Gastrocnemius medialis (tissue), 4 donors: ENCODE measurements around the gene TBC1D2. TPM values are rescaled to one million over a fixed set of nuclear protein-coding genes. Genes with fewer than 3 reads are reported as not detected.

Experiments
- ATAC-seq, 2 donors: fragments of 150-250 bp; one replicate each; pipeline ENCODE4 v1.9.1; 2016
- DNase-seq, 2 donors: peaks; one replicate each; pipeline ENCODE4 v3.0.0-alpha.2; 2019
- H3K27ac ChIP-seq, 4 donors: fragments of 200-600 bp; sonication (generic); 1 replicate in 1 of 4; 2 replicates in 3 of 4; pipeline ENCODE4 v1.5.1; 2016 to 2018; ENCODE audit warnings: mild to moderate bottlenecking in 2 of 4, moderate library complexity in 1 of 4
- H3K27me3 ChIP-seq, 3 donors: fragments of 200-600 bp; sonication (generic) in 2 of 3; 1 replicate in 1 of 3; 2 replicates in 2 of 3; pipeline versions ENCODE4 v1.5.1 to v1.6.0; 2016 to 2019; ENCODE audit warnings: mild to moderate bottlenecking in 1 of 3, moderate library complexity in 1 of 3
- H3K36me3 ChIP-seq, 2 donors: fragments of 200-600 bp; sonication (generic) in 1 of 2; one replicate each; pipeline ENCODE4 v1.5.1; 2017 to 2018
- H3K4me1 ChIP-seq, 2 donors: fragments of 200-600 bp; sonication (generic) in 1 of 2; one replicate each; pipeline ENCODE4 v1.5.1; 2016 to 2017; ENCODE audit warnings: mild to moderate bottlenecking in 2 of 2
- H3K4me3 ChIP-seq, 4 donors: fragments of 200-600 bp; sonication (generic) in 3 of 4; 1 replicate in 1 of 4; 2 replicates in 3 of 4; pipeline ENCODE4 v1.5.1; 2016 to 2019; ENCODE audit warnings: mild to moderate bottlenecking in 2 of 4
- H3K9me3 ChIP-seq, 3 donors: fragments of 200-600 bp; sonication (generic) in 2 of 3; 1 replicate in 1 of 3; 2 replicates in 2 of 3; pipeline ENCODE4 v1.5.1; 2016 to 2019
- POLR2A ChIP-seq, 2 donors: fragments of 450-650 bp; IDR thresholded peaks; one replicate each; pipeline ENCODE4 v1.6.1; 2017; ENCODE audit warnings: antibody characterized with exemption in 2 of 2, mild to moderate bottlenecking in 2 of 2, moderate library complexity in 2 of 2
- in situ Hi-C, 4 donors: fragments of 200-750 bp; cut with MboI; loops; one replicate each; pipeline versions ENCODE4 v1.15.0 to v1.8.0; 2017; ENCODE audit warnings: low sequenced_read_pairs in 4 of 4
- intact Hi-C: fragments of 100-400 bp; cut with DNase I; formaldehyde crosslinking; loops from one replicate; pipeline ENCODE4 v1.15.1; 2023; ENCODE audit warnings: low total_unique reads
- total RNA-seq, 4 donors: library from RNA; depleted of rRNA; stranded (reverse); fragments of >200 nt; gene quantifications; one replicate each; pipeline versions ENCODE4 v1.1.0 to v1.2.3, GENCODE V29; 2016
- TF ChIP-seq, protein P1 (sequence below), 5 experiments: fragments of 450-650 bp in 3 of 5; fragments of 200-600 bp in 2 of 5; sonication (generic) in 2 of 5; IDR thresholded peaks in 4 of 5; conservative IDR thresholded peaks in 1 of 5; 1 replicate in 4 of 5; 2 replicates in 1 of 5; pipeline ENCODE4 v1.5.1; 2016 to 2019; ENCODE audit warnings: antibody characterized with exemption in 5 of 5, mild to moderate bottlenecking in 3 of 5, moderate library complexity in 3 of 5

TBC1D2 gene
- total RNA-seq, 4 donors from 2014 or later: 0.66 to 2.9 (median 1.6) TPM

DNA sequence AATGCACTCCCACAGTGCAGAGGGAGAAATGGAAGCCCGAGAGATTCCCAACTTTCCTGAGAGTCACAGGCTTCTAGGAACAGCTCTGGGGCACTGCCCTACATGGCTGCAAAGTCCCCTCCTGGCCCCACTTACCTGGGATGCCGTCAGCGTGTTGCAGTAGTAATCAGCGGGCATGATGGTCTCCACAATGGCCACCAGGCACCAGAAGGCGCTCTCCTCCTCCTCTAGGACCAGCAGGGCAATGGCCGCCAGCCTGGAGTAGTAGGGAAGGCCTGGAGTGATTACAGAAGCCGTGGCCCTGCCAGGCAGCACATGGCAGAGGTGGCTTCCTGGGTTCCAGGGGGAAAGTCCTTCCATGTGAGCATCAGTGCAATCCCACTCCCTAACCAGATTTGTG is 52.3 kb downstream of the TBC1D2 start:
- intact Hi-C loops: no loop called here
- no peak overlapping the region for H3K4me3 ChIP-seq
- H3K4me1 ChIP-seq: no peaks in the 10 kb centered on the region
- in situ Hi-C loops: loop anchor here in 1 of 4 donors (10.0 kb wide), 1 partner anchor 62 kb away; no protein-coding TSS in a partner anchor
- DNase-seq: no peak
- H3K27me3 ChIP-seq: no peaks in the 10 kb centered on the region
- H3K27ac ChIP-seq: no peak overlapping the region
- no peaks in the 10 kb centered on the region for H3K36me3 ChIP-seq
- no peaks in the 10 kb centered on the region for H3K9me3 ChIP-seq
- no peak for ATAC-seq
- TF ChIP-seq POLR2A (IDR thresholded peaks at IDR 0.05): no peak
- TF ChIP-seq, protein P1, sequence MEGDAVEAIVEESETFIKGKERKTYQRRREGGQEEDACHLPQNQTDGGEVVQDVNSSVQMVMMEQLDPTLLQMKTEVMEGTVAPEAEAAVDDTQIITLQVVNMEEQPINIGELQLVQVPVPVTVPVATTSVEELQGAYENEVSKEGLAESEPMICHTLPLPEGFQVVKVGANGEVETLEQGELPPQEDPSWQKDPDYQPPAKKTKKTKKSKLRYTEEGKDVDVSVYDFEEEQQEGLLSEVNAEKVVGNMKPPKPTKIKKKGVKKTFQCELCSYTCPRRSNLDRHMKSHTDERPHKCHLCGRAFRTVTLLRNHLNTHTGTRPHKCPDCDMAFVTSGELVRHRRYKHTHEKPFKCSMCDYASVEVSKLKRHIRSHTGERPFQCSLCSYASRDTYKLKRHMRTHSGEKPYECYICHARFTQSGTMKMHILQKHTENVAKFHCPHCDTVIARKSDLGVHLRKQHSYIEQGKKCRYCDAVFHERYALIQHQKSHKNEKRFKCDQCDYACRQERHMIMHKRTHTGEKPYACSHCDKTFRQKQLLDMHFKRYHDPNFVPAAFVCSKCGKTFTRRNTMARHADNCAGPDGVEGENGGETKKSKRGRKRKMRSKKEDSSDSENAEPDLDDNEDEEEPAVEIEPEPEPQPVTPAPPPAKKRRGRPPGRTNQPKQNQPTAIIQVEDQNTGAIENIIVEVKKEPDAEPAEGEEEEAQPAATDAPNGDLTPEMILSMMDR (IDR thresholded peaks at IDR 0.05 in 4 of 5, conservative IDR thresholded peaks at IDR 0.05 in 1 of 5): no peak

DNA sequence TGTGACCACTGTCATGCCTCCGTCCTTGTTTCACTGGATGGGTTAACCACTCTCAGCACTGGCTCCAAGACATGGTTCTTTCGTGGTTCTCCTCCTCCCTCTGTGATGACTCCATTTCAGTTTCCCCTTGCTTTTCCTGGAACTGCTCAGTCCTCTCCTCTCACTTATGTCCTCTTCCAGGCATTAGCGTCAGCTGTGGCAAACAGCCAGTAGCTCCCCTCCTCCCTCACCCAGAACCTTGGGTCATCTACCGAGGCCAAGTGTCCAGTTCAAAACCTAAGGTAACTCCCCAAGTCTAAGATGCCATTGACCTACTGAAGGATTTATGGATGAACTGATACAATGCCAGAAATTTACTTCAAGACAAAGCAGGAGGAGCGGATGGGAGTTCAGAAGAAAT is 53.2 kb downstream of the TBC1D2 start:
- no peaks in the 10 kb centered on the region for H3K27me3 ChIP-seq
- TF ChIP-seq, protein P1 (IDR thresholded peaks at IDR 0.05 in 4 of 5, conservative IDR thresholded peaks at IDR 0.05 in 1 of 5): no peak
- no peak for TF ChIP-seq POLR2A (IDR thresholded peaks at IDR 0.05)
- H3K4me1 ChIP-seq: no peaks in the 10 kb centered on the region
- intact Hi-C loops: no loop called here
- no peak overlapping the region for H3K27ac ChIP-seq
- DNase-seq (no peak), ATAC-seq (no peak)
- H3K4me3 ChIP-seq: no peak overlapping the region
- no peaks in the 10 kb centered on the region for H3K36me3 ChIP-seq
- no peaks in the 10 kb centered on the region for H3K9me3 ChIP-seq
- in situ Hi-C loops: loop anchor here in 1 of 4 donors (10.0 kb wide), 1 partner anchor 63 kb away; no protein-coding TSS in a partner anchor

DNA sequence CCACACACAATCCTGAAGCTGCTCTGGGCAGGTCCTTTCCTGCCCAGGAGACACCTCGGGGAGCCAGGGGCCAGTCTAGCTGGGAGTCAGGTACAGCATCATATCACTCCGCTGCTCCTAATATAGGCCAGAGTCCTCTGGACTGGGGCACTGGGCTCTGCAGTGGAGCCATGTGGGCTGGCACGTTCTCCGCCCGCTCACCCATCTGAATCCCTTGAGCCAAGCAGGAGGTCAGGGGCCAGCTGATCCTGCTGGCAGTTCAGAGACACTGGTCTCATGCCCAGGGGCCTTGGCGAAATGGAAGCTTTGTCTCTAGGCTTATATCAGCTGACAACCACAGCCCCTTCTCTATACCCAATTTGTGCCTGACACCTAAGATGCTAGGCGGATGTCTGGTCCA is 53.7 kb downstream of the TBC1D2 start:
- H3K4me1 ChIP-seq: no peaks in the 10 kb centered on the region
- DNase-seq (no peak), ATAC-seq (no peak)
- in situ Hi-C loops: loop anchor here in 1 of 4 donors (10.0 kb wide), 1 partner anchor 63 kb away; no protein-coding TSS in a partner anchor
- no peaks in the 10 kb centered on the region for H3K36me3 ChIP-seq
- no peaks in the 10 kb centered on the region for H3K27me3 ChIP-seq
- no peak overlapping the region for H3K4me3 ChIP-seq
- H3K27ac ChIP-seq: no peak overlapping the region
- TF ChIP-seq, protein P1 (IDR thresholded peaks at IDR 0.05 in 4 of 5, conservative IDR thresholded peaks at IDR 0.05 in 1 of 5): no peak
- no peak for TF ChIP-seq POLR2A (IDR thresholded peaks at IDR 0.05)
- intact Hi-C loops: no loop called here
- no peaks in the 10 kb centered on the region for H3K9me3 ChIP-seq

DNA sequence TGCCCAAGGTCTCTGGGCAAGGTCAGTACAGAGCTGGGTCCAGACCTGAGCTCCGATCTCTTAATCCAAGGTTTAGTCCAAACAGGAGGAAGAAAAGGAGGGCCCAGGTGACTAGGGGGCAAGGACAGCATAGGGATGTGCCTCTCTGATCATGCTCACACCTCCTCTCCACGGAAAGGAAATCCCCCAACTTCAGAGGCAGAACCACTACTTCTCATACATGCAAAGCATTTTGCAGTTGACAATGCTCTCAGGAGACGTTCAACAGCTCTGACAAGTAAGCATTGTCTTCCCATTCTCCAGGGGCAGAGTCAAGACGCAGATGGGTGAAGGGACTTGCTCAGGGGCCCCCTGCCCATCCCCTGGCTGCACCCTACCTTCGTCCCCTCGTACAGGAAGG is 54.3 kb downstream of the TBC1D2 start:
- no peak for TF ChIP-seq POLR2A (IDR thresholded peaks at IDR 0.05)
- TF ChIP-seq, protein P1 (IDR thresholded peaks at IDR 0.05 in 4 of 5, conservative IDR thresholded peaks at IDR 0.05 in 1 of 5): no peak
- H3K4me3 ChIP-seq: no peak overlapping the region
- no peaks in the 10 kb centered on the region for H3K27me3 ChIP-seq
- intact Hi-C loops (no loop called here), in situ Hi-C loops (loop anchor here in 1 of 4 donors (10.0 kb wide), 1 partner anchor 64 kb away; no protein-coding TSS in a partner anchor)
- ATAC-seq (no peak), DNase-seq (no peak)
- H3K27ac ChIP-seq: no peak overlapping the region
- no peaks in the 10 kb centered on the region for H3K9me3 ChIP-seq
- H3K36me3 ChIP-seq: no peaks in the 10 kb centered on the region
- no peaks in the 10 kb centered on the region for H3K4me1 ChIP-seq
